GM18520 (cell line): ENCODE results near the gene MYMK.
"Not testable (repeated sequence)": the region's sequence is repeated elsewhere in the genome, so short reads cannot be mapped to it uniquely, and the experiment has no call there.

ENCODE experiments used
- ATAC-seq: cut with Tn5 transposase; IDR thresholded peaks from one replicate; pipeline ENCODE4 v1.9.1; 2021; ENCODE audit not compliant: unreplicated experiment

The MYMK gene, protein sequence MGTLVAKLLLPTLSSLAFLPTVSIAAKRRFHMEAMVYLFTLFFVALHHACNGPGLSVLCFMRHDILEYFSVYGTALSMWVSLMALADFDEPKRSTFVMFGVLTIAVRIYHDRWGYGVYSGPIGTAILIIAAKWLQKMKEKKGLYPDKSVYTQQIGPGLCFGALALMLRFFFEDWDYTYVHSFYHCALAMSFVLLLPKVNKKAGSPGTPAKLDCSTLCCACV

DNA sequence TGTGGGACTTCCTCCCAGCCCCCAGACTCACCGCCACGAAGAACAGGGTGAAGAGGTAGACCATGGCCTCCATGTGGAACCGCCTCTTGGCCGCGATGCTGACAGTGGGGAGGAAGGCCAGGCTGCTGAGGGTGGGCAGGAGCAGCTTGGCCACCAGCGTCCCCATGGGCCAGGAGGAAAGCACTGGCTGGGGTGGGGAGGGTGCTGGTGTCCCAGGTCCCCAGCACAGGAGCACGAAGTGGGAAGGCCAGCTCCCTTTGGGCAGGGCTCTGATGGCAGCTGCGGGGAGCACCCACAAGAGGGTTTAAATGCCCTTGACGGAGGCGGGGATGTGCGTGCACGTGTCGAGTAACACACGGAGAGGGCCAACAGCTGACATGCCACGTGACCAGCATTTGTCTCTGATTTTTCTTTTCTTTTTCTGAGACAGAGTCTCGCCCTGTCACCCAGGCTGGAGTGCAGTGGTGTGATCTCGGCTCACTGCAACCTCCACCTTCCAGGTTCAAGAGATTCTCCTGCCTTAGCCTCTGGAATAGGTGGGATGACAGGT lies at the start of gene MYMK:
MYMK (minus strand) TSS at position 281 of the 550 bp plus-strand sequence; CDS start at position 166, 115 bp downstream.
- ATAC-seq, result no peak

- no peak for ATAC-seq
Measured at GRCh38 chr9:133573791-133574515, 49.2 kb upstream of the MYMK start.

DNA sequence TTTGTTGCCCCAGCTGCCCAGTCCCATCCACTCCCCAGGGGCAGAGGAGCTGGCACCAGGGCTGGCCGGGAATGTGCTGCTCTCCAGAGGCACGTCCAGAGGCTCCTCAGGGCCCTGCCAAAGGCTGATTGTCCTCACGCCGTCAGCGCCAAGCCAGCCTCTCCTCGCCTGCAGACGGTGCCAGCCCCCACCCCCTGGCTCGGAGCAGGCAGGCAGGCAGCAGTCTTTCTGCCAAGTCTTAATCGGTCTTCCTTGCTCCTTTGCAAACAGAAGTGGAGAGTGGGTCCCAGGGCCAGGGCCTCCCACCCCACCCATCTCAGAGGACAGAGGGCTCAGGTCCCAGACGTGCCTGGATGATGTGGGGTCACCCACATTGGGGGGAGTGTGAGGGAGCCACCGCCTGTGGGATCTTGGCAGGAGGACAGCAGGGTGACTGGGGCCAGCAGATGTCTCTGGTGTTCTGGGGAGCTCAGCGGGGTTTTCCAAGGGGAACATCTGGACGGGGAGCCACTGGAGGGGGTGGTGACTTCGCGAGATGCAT lies 48.1 kb upstream of the MYMK start:
- ATAC-seq, result no peak

GRCh38 chr9:133571896-133572595 lies 47.3 kb upstream of the MYMK start:
- ATAC-seq, result no peak

- ATAC-seq, result no peak
Measured at GRCh38 chr9:133571391-133571890, 46.7 kb upstream of the MYMK start.

DNA sequence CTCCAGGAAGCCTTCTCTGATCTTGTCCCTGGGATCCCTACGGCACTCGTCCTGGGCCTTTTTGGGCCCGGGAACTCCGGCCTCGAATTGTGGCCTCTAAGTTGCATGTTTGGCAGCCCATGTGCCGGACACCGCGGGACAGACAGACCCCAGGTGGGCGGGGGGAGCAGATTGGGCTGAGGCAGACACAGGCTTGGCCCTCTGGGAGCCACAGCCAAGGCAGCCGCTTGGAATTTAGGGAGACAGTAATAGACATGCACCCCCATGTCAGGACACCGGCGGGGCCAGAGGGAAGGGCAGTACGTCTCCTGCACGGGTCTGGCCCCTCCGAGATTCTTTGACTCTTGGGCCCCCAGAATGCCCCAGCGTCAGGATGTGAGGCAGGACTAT lies 45.9 kb upstream of the MYMK start:
- no peak for ATAC-seq

DNA sequence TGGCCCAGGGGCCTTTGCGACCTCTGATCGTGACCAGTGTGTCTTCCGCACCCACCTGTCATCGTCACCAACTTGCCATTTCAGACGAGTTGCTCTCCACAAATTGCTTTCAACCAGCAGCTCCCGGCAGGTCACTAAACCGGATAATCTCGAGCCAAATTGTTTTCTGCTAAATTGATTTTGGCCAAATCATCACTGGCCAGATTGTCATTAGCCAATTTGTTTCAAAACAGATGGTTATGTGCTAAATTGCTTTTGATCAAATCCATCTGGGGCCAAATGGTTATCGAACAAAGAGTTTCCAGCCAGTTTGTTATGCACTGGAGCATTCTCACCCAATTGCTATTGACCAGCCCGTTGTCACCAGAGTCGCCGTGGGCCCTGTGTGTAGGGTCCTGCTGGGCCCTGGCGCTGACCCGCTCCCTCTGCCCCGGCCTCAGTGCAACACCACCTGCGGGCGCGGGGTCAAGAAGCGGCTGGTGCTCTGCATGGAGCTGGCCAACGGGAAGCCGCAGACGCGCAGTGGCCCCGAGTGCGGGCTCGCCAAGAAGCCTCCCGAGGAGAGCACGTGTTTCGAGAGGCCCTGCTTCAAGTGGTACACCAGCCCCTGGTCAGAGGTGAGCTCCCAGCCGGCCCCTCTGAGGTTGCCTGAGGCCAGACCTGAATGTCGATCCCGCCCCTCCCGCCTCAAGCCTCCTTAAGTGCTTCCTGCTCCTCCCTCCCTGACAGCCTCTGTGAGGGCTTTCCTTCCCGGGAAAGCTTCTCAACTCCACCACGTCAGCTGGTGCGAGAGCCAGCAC lies 45.3 kb upstream of the MYMK start:
- no peak for ATAC-seq

DNA sequence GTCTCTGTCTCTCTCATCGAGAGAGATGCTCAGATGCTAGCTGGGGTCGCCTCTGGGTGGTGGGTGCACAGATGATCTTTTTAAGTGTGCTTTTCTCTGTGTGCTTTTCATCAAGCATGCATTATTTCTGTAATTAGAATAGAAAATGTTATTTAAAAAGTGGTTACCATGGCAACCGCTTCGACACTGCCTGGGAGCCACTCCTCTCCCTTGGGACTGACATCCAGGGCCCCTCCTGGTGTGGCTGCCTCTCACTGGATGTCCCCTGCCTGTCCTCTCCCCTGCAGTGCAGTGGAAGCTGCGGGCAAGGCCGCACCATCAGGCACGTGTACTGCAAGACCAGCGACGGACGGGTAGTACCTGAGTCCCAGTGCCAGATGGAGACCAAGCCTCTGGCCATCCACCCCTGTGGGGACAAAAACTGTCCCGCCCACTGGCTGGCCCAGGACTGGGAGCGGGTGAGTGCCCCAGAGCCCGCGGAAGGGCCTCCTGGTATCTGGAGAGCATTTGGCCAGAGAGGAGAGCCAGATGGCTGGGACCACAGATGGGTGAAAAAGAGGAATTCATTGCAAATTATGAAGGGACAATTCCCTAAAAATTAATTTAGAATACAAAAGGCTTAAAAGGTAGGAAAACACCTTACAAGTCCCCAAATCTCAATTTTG lies 44.5 kb upstream of the MYMK start:
- no peak for ATAC-seq

DNA sequence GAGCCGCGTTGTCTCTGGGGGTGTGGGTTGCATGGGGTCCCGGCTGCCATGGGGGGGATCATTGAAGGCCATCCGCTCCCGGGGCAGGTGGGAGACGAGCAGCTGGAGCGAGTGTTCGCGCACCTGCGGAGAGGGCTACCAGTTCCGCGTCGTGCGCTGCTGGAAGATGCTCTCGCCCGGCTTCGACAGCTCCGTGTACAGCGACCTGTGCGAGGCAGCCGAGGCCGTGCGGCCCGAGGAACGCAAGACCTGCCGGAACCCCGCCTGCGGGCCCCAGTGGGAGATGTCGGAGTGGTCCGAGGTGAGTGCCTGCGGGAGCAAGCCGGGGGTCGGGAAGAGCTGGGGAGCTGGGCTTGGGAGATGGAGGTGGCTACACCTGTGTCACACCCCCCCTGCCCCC lies 43.4 kb upstream of the MYMK start:
- no peak for ATAC-seq

DNA sequence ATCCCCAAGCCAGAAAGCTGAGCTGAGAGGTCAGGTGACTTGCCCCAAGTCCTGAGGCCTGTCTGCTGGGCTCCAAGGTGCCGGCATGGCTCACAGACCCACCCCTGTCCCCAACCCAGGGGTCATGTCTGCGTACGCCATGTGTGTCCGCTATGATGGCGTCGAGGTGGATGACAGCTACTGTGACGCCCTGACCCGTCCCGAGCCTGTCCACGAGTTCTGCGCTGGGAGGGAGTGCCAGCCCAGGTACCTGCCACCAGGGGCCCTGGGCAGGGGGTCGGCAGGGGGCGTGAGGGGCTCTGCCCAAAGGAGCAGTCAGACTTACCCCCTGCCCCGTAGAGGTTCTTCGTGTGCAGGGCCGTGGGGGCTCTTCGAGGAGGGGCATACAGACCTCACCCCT lies 42.1 kb upstream of the MYMK start:
- ATAC-seq, result no peak

DNA sequence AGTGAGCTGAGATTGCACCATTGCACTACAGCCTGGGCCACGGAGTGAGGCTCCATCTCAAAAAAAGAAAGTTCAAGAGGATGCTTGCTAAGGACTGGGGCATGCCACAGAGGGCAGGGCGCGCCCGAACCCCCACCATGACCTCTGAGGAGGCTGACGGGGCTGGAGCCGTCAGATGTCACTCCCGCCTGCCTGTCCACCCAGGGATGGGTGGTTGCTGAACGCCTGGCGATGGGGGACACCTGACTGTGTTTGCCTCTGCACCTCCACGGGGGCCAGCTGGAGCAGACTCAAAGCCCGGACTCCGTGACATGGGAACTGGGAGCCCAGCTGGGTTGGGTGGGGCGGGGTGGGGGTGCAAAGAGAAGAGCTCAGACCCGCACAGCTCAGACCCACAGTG lies 41.6 kb upstream of the MYMK start:
- ATAC-seq, result no peak

GRCh38 chr9:133564451-133565116 lies 39.8 kb upstream of the MYMK start:
- ATAC-seq, result no peak

DNA sequence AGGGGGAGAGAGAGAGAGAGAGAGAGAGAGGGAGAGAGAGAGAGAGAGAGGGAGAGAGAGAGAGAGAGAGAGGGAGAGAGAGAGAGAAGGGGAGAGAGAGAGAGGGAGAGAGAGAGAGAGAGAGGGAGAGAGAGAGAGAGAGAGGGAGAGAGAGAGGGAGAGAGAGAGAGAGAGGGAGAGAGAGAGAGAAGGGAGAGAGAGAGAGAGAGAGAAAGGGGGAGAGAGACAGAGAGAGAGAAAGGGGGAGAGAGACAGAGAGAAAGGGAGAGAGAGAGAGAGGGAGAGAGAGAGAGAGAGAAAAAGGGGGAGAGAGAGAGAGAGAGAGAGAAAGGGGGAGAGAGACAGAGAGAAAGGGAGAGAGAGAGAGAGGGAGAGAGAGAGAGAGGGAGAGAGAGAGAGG lies 39.1 kb upstream of the MYMK start:
- not testable (repeated sequence) for ATAC-seq

GRCh38 chr9:133563291-133563796 lies 38.6 kb upstream of the MYMK start:
- ATAC-seq, result no peak

DNA sequence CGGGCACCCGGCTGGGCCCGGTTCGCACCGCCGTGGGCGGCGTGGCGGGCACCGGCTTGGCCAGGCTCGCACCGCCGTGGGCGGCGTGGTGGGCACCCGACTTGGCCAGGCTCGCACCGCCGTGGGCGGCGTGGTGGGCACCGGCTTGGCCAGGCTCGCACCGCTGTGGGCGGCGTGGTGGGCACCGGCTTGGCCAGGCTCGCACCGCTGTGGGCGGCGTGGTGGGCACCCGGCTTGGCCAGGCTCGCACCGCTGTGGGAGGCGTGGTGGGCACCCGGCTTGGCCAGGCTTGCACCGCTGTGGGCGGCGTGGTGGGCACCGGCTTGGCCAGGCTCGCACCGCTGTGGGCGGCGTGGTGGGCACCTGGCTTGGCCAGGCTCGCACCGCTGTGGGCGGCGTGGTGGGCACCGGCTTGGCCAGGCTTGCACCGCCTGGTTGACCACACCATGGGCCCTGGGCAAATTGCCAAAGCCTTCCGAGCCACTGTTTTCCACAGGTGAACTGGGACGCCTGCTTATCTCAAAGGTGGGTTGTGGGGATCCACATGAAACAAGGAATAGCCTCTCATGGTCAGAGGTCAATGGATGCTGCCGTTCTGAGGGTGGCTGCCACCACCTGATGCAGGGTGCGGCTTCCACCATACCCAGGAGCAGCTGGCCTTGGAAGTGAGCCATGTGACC lies 38.0 kb upstream of the MYMK start:
- ATAC-seq, result no peak

DNA sequence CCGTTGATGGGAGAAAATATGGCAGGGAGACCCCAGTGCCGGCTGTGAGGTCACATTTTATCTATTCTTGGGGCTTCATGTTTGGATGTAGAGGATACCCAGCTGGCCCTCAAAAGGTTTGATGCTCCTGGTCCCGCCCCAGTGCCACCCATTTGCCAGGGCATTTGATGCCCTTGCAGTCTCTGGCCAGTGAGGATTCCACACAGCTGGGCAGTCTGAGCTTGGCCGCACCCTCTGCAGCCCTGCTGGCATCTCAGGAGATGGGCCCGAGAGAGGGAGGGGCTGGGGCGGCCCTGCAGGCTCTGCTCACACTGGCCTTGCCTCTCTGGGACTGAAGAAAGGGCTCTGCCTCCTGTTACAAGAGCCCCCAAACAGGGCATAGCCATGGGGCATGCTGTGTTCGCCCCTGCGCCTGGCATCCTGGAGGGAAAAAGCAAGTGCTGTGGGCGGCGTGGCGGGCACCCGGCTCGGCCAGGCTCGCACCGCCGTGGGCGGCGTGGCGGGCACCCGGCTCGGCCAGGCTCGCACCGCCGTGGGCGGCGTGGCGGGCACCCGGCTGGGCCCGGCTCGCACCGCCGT lies 37.3 kb upstream of the MYMK start:
- ATAC-seq, result no peak

GRCh38 chr9:133560944-133561343 lies 36.2 kb upstream of the MYMK start:
- ATAC-seq, result no peak

GRCh38 chr9:133560311-133560710 lies 35.6 kb upstream of the MYMK start:
- no peak for ATAC-seq
